ENCODE results near the gene TAF9B.
"Not testable (repeated sequence)": the region's sequence is repeated elsewhere in the genome, so short reads cannot be mapped to it uniquely, and the experiment has no call there.

The TAF9B gene

GRCh38 chrX:78111140-78111931 is 28.1 kb downstream of the TAF9B start:
- no peak for DNase-seq

GRCh38 chrX:78109458-78109857 is 30.0 kb downstream of the TAF9B start:
- no peak for DNase-seq

- DNase-seq, result no peak
Measured at GRCh38 chrX:78106651-78106986, 32.8 kb downstream of the TAF9B start.

- no peak for DNase-seq
Measured at GRCh38 chrX:78105944-78106650, 33.4 kb downstream of the TAF9B start.

- DNase-seq, result peak; percentile 55
Measured at GRCh38 chrX:78104447-78105176, 34.8 kb downstream of the TAF9B start.

- DNase-seq, result peak; percentile 92
Measured at GRCh38 chrX:78103623-78104446, 35.6 kb downstream of the TAF9B start, which contains the start of gene PGK1. Gene PGK1, plus strand, starts transcription at chrX:78104248. Its CDS starts 93 bp downstream, at chrX:78104341.

GRCh38 chrX:78103001-78103622 is 36.3 kb downstream of the TAF9B start:
- no peak for DNase-seq

- DNase-seq, result no peak
Measured at GRCh38 chrX:78102091-78102490, 37.4 kb downstream of the TAF9B start.

GRCh38 chrX:78098108-78098507 is 41.3 kb downstream of the TAF9B start:
- no peak for DNase-seq

- DNase-seq, result no peak
Measured at GRCh38 chrX:78092296-78092695, 47.2 kb downstream of the TAF9B start.

- DNase-seq, result not testable (repeated sequence)
Measured at GRCh38 chrX:78081413-78081812, 58.0 kb downstream of the TAF9B start.

Measured in activated CD8-positive, alpha-beta memory T cell treated with anti-CD3 and anti-CD28 coated beads, Interleukin-2, amount 50 U/mL, for 48 hours (primary cell).